Activated CD4-positive, alpha-beta T cell treated with anti-CD3 and anti-CD28 coated beads for 4 hours (primary cell): Measurements from ENCODE around the gene KLHL14.
"Not testable (repeated sequence)": the region's sequence is repeated elsewhere in the genome, so short reads cannot be mapped to it uniquely, and the experiment has no call there.

ENCODE experiments used
- DNase-seq, 2 donors: peaks; one replicate each; pipeline ENCODE4 v3.0.0-alpha.2; 2020

The KLHL14 gene, protein sequence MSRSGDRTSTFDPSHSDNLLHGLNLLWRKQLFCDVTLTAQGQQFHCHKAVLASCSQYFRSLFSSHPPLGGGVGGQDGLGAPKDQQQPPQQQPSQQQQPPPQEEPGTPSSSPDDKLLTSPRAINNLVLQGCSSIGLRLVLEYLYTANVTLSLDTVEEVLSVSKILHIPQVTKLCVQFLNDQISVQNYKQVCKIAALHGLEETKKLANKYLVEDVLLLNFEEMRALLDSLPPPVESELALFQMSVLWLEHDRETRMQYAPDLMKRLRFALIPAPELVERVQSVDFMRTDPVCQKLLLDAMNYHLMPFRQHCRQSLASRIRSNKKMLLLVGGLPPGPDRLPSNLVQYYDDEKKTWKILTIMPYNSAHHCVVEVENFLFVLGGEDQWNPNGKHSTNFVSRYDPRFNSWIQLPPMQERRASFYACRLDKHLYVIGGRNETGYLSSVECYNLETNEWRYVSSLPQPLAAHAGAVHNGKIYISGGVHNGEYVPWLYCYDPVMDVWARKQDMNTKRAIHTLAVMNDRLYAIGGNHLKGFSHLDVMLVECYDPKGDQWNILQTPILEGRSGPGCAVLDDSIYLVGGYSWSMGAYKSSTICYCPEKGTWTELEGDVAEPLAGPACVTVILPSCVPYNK

DNA sequence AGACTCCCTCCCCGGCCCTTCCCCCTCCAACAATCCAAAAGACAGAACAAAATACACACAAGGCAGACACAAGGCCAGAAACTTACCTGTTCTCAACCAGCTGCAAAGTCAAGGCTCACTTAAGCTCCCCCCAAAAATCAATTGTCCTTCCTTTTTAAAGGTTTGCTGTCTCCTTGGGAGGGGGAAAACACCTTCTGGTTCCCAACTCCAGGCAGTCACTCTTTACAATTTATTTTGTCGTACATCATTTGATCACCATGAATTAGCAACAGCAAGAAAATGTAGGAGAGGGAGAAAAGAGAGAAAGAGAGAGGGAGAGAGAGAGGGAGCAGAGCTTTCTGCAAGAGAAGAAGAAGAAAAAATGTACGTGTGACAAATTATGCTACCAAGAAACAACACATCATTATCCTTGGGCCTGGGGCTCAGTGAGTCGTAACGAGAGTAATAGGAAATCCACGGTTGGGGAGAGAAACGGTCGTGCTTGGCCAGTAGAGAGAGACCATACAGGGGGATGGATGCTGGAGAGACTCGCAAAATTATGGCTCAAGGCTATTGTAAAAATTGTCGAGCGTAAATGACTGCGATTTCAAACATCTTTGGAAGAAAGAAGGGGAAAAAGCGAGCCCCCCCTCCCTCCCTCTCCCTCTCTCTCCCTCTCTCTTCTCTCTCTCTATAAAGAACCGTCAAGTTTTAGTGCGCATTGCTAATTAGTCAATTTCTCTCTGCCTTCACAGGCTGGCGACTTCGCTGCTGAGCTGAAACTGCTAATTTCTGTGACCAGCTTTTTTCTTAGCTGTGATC, at the start of gene KLHL14:
KLHL14 (minus strand) TSS at position 443 of the 801 bp plus-strand sequence. CDS start 2,432 bp downstream, outside the sequence.
- DNase-seq = no peak

DNA sequence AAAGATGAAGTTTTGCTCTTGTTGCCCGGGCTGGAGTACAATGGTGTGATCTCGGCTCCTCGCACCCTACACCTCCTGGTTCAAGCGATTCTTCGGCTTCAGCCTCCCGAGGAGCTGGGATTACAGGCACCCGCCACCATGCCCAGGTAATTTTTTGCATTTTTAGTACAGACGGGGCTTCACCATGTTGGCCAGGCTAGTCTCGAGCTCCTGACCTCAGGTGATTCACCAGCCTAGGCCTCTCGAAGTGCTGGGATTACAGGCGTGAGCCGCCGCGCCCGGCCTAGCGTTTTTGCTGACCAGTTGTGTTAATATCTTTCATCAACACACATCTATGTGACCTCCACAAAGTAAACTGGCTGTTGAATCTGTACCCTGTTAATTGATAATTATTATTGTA, 49.4 kb upstream of the KLHL14 start:
- no peak for DNase-seq

DNA sequence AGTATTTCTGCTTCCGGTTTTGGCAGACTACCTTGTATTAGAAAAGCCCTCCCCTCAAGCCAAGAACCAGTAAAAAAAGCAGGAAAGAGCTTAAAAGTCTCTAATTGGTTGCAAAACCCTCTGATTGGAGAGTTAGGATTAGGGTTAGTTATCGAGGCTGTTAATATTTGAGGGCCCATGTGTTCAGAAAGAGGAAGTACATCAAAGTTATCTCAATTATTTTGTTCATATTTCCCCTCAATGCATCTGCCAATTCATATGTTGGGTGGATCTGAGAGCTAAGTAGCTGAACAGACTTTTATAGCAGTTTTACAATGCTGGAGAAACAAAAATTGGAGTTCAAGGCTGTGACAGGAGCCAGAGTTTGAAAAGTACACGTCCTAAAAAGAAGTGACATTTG, 43.1 kb upstream of the KLHL14 start:
- DNase-seq = no peak

DNA sequence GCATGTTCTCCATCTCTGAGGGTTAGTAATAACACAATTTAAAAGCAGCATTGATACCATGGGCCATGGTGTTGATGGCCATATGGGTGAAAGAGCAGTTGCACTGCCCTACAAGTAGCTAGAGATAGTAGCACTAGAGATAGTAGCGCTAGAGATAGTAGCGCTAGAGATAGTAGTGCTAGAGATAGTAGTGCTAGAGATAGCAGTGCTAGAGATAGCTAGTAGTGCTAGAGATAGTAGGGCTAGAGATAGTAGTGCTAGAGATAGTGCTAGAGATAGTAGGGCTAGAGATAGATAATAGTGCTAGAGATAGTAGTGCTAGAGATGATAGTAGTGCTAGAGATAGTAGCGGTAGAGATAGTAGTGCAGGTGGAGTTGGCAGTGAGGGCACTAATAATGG, 39.5 kb upstream of the KLHL14 start:
- no peak for DNase-seq

DNA sequence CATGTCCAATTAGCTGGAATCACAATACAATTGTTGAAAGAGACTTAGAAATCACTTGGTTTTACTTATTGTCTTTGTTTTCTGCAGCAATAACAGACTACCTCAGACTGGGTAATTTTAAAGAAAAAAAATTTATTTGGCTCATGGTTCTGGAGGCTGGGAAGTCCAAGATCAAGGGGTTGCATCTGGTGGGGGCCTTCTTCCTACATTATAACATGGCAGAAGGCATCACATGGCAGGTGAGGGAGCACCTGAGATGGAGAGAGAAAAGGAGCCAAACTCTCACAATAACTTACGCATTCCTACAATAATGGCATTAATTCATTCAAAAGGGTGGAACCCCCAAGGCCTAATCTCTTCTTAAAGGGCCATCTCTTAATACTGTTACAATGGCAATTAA, 37.5 kb upstream of the KLHL14 start:
- DNase-seq = no peak

DNA sequence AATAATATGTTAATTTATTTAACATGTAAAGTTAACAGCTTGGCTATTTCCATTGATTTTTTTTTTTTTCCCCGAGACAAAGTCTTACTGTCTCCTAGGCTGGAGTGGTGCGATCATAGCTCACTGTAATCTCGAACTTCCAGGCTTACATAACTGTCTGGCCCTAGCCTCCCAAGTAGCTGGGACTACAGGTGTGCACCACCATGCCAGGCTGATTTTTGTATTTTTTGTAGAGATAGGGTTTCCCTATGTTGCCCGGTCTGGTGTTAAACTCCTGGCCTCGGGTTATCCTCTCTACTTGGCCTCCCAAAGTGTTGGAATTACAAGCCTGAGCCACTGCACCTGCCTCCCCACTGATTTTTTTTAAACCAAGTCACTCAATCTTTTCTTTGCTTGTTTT, 32.5 kb upstream of the KLHL14 start:
- no peak for DNase-seq

DNA sequence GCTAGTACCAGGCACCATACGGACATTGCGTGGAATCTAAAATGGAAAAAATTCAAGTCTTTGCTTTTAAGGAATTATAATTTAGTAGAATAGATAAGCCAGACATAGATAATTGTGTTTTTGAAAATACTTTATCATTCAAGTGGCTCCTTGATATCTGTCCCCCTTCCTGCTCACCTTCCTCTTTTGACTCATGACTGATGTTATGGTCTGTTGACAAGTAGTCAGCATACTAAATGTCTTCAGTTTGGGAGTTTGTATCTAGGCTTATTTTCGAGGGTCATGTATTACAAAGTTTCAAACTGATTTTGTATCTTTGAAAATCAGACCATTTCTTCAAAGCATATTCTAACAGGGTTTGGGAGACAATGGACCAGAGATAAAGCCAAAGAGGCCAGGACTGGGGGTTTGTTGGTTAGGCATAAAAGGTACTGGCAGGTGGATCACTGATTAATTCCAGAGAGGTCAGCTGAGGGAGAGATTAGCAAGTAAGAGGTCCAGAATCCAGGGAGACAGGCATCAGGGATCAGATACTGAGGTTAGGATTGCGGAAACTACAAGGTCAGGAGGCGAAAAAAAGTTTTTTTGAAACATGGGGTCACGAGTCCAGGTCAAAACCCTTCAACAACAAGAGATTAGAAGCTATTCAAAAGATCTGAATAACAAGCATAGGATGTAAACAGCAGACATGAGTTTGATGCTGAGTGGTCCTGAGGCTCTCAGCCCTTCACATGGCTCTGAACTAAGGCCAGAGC, 31.5 kb upstream of the KLHL14 start:
- DNase-seq = no peak

DNA sequence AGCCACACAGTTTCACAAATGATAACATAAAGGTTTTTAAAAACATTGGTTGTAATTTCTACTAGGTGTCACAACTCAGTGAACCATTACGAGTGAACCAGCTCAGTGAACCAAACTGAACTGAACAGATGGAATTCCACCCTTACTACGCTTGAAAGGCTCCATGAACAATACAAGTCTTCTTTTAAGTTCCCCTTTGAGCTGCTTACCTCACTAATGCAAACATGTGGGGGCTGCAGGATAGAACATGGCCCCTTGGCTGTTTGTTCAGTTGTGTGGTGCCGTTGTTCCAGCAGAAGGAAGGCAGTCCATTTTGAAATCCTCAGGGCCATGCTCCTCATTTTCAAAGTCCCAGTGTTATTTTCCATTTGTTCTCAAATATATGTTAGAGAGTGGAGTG, 30.7 kb upstream of the KLHL14 start:
- DNase-seq = no peak

- no peak for DNase-seq
These were observed 30.0 kb upstream of the KLHL14 start for GRCh38 chr18:32802591-32803451.

- no peak for DNase-seq
These were observed 28.4 kb upstream of the KLHL14 start for GRCh38 chr18:32801228-32801627.

DNA sequence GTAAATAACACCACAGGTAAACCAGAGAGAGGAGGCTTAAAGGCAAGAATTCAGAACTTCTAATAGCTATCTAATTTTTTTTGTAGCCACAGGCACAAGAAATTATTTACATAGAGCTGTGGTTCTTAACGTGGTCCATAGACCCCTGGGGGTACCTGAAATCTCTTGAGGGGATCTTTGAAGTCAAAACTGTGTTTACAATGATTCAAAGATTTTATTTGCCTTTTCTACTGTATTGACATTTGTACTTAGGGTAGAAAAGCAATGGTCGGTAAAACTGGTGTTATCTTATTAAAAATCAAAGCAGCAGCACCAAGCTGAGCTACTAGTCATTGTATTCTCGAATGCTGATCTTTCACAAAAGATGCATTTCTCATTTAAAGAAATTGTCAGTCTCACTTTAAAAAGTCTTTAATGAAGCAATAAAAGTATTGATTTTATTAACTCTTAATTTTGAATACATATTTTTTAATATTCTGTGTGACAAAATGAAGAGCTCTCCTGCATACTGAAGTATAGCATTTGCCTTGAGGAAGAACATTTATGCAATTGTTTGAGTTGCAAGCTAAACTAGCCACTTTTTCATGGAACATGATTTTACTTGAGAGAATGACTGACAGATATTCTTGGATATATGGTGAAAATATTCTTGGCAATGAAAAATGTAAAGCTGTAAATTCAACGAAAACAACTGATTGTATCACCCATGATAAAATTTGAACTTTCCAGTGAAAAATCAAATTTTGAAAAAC, 25.6 kb upstream of the KLHL14 start:
- no peak for DNase-seq

- not testable (repeated sequence) for DNase-seq
These were observed 21.8 kb upstream of the KLHL14 start for GRCh38 chr18:32794667-32795066.

DNA sequence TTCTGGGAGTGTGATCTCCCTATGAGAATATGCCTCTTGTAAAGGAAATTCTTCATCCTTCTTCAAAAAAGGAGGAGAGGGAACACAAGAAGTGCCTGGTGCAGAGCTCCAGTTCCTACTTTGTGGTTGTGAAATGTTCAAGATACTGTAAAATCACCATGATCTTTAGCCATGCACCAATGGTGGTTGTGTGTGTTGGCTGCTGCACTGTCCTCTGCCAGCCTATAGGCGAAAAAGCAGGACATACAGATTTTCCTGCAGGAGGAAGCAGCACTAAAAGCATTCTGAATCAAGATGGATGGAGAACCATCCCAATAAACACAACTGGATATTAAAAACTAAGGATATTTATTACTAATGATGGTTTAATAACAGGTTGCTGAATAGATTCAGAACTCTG, 6.2 kb upstream of the KLHL14 start:
- DNase-seq = no peak

DNA sequence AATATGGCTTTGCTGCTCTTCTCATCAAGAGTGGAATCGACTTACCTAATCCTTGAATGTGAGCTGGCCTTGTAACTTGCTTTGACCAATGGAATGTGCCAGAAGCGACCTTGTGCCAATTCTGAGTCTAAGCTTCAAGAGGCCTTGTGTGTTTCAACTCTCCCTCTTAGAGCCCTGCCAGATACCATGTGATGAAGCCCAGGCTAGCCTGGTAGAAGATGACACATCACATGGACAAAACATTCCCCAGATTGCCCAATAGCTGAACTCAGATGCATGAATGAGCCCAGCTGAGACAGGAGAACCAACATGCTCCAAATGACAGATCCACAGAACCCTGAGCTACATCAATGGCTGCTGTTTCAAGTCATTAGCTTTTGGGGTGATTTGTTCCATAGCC, 4.2 kb upstream of the KLHL14 start:
- DNase-seq = no peak

GRCh38 chr18:32776561-32776960, 3.7 kb upstream of the KLHL14 start:
- DNase-seq = no peak

- DNase-seq = no peak
These were observed 2.8 kb upstream of the KLHL14 start for GRCh38 chr18:32775628-32776027.

DNA sequence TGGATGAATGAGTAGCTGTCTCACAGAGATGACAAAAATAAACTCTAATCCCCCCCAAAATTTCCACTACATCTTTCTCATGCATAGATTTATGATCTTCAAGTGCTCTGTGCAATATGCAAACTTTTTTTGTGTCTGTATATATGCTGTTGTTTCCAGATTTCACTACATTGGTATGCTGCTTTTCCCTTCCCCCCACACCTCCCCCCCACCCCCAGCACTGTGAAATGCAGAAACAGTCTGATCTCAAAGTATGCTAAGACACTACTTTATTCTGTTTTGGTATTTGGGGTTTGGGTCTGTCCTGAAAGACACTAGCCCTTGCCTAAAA, 524 bp upstream of the KLHL14 start:
- DNase-seq = no peak

- no peak for DNase-seq
These were observed 797 bp downstream of the KLHL14 start for GRCh38 chr18:32771871-32772580.

DNA sequence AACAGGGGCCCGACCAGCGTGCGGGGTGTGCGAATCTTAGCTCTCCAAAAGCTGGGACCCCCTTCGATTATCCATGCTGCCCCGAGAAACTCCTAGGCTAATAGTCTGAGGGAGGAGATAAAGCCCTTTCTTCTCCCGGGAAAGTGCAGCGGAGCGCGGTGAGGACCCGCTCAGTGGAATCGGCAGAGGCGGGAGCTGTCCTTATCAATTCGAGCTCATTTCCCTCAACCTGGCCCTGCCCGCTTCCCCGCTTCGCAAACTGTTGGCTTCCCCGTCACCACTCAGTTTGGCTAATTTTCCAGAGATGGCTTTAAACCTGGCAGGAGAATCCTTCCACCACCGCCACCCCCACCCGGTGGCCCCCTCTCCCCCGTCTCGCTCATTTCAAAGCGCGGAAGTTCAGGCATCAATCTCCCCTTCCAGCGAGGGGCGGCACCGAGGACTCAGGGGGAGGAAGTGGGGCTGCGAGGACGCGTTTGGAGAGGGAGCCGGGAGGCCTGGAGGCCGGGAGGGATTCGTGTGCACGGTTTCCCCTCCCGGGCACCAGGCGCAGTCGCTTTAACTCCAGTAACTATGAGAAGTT, 1.6 kb downstream of the KLHL14 start:
- no peak for DNase-seq

DNA sequence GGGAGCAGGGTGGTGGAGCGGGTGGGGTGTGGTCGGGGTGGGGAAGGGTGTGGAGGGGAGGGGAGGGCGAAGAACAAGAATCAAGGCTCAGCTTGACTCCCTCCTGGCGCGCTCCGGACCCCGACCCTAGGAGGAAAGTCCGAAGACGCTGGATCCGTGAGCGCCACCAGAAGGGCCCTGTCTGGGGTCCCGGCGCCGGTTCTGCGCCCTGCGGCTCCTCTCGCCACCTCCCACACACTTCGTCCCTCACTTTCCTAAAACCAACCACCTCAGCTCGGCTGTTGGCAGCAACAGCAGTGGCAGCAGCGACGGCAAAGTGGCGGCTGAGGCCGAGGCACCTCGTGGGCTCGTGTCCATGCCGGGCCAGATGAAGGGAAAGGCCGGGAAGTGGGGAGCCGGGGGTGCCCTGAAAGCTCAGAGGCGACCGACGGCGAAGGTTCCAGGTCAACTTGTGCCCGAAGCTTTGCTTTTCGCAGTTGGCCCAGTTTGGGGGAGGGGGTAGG, 2.1 kb downstream of the KLHL14 start:
- DNase-seq = no peak
